Smooth muscle cell of the brain vasculature (primary cell): ENCODE data around the gene MYCBP2.
"Not testable (repeated sequence)": the region's sequence is repeated elsewhere in the genome, so short reads cannot be mapped to it uniquely, and the experiment has no call there.

Source experiments
- DNase-seq: peaks from one replicate; pipeline ENCODE4 v3.0.0-alpha.2; 2012; ENCODE audit warnings: low read depth, low spot score

MYCBP2 gene

GRCh38 chr13:77207943-77208342 lies 119.0 kb downstream of the MYCBP2 start:
- DNase-seq = peak; percentile 64

GRCh38 chr13:77198995-77199394 lies 127.9 kb downstream of the MYCBP2 start:
- DNase-seq = not testable (repeated sequence)

GRCh38 chr13:77196052-77196618 lies 130.8 kb downstream of the MYCBP2 start:
- DNase-seq = no peak

GRCh38 chr13:77190349-77190958 lies 136.4 kb downstream of the MYCBP2 start:
- no peak for DNase-seq

GRCh38 chr13:77185721-77186120 lies 141.2 kb downstream of the MYCBP2 start:
- DNase-seq = no peak

- no peak for DNase-seq
Observed at GRCh38 chr13:77184455-77184854, 142.4 kb downstream of the MYCBP2 start.

GRCh38 chr13:77180011-77180410 lies 146.9 kb downstream of the MYCBP2 start:
- no peak for DNase-seq

- no peak for DNase-seq
Observed at GRCh38 chr13:77177646-77178045, 149.2 kb downstream of the MYCBP2 start.

GRCh38 chr13:77176350-77176749 lies 150.5 kb downstream of the MYCBP2 start:
- no peak for DNase-seq

GRCh38 chr13:77172650-77173049 lies 154.2 kb downstream of the MYCBP2 start:
- no peak for DNase-seq

GRCh38 chr13:77171451-77171850 lies 155.4 kb downstream of the MYCBP2 start:
- no peak for DNase-seq

- DNase-seq = no peak
Observed at GRCh38 chr13:77168237-77168636, 158.7 kb downstream of the MYCBP2 start.

GRCh38 chr13:77150651-77151050 lies 176.2 kb downstream of the MYCBP2 start:
- no peak for DNase-seq

- DNase-seq = no peak
Observed at GRCh38 chr13:77143431-77143830, 183.5 kb downstream of the MYCBP2 start.

GRCh38 chr13:77139306-77139705 lies 187.6 kb downstream of the MYCBP2 start:
- peak; percentile 77 for DNase-seq

- no peak for DNase-seq
Observed at GRCh38 chr13:77138813-77139212, 188.1 kb downstream of the MYCBP2 start.

GRCh38 chr13:77136902-77137420 lies 189.9 kb downstream of the MYCBP2 start:
- peak; percentile 82 for DNase-seq

- DNase-seq = no peak
Observed at GRCh38 chr13:77124423-77124822, 202.5 kb downstream of the MYCBP2 start.

GRCh38 chr13:77118134-77118533 lies 208.8 kb downstream of the MYCBP2 start:
- no peak for DNase-seq

- no peak for DNase-seq
Observed at GRCh38 chr13:77114271-77114670, 212.6 kb downstream of the MYCBP2 start.

GRCh38 chr13:77113496-77113895 lies 213.4 kb downstream of the MYCBP2 start:
- DNase-seq = no peak

GRCh38 chr13:77105051-77105450 lies 221.8 kb downstream of the MYCBP2 start:
- DNase-seq = no peak

GRCh38 chr13:77099415-77099814 lies 227.5 kb downstream of the MYCBP2 start:
- DNase-seq = no peak
